NCI-H345 (cell line): ENCODE data around the gene TMEM95.
"Not testable (repeated sequence)": the region's sequence is repeated elsewhere in the genome, so short reads cannot be mapped to it uniquely, and the experiment has no call there.

ENCODE experiments used
- DNase-seq: peaks from one replicate; lab custom pipeline; 2025; lab: John Stamatoyannopoulos, UW

TMEM95 gene

GRCh38 chr17:7346761-7347614, 8.0 kb upstream of the TMEM95 start:
- no peak for DNase-seq

DNA sequence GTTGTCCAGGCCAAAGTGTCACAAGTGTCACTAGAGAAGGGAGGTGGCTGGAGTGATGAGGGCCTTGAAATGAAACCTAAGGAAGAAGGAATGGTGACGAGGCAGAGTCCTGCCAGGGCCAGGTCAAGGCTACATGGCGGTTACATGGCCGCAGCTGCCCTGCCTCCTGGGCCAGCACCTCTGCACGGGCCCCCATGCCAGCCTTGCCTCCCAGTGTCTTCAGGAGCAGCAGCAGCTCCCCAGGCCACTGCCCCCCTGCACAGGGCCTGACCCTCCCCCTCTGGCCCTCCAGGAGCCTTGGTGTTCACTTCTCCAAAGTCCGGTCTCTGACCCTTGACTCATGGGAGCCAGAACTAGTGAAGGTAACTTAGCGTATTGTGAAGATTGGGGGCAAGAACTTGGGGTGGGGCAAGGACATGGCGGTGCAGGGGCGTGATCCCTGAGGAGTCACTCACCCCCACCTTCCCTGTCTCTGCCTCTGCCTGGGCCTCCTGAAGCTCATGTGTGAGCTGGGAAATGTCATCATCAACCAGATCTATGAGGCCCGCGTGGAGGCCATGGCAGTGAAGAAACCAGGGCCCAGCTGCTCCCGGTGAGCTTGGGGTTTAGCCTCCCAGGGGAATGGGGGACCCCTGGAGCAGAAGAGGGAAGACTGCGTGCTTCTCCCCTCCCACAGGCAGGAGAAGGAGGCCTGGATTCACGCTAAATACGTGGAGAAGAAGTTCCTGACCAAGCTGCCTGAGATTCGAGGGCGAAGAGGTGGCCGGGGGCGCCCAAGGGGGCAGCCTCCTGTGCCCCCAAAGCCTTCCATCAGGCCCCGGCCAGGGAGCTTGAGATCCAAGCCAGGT, 7.1 kb upstream of the TMEM95 start:
- no peak for DNase-seq

DNA sequence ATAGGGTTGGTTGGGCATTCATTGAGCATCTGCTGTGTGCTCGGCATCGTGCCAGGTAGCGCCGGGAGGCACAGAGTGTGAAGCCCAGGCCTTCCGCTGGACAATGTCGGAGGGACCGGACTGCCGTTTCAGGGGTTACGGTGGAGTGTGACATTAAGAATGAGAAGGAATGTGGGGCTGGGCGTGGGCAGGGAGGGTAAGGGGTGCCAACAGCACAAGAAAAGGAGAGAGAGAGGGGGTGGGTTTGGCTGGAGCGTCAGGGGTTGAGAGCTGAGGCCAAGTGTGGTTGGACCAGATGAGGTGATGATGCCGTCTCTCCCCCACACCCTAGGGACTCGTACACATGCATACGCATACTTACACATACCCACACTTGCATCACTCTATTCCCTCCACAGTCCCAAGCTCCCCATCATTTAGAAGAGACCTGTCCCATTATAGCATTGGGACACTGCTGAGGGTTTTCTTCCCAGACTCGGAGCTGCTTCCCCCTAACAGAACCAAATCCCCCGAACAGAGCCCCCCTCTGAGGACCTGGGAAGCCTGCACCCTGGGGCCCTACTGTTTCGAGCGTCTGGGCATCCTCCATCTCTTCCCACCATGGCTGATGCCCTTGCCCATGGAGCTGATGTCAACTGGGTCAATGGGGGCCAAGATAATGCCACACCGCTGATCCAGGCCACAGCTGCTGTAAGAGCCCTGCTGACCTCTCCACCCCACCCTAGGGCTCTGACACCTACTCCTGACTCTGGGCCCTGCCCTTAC, 6.3 kb upstream of the TMEM95 start:
- DNase-seq, result no peak

- peak; percentile 51 for DNase-seq
Observed at GRCh38 chr17:7351665-7352502, 3.1 kb upstream of the TMEM95 start, which contains the start of gene KCTD11. Gene KCTD11 (plus strand): TSS chr17:7352162.

DNA sequence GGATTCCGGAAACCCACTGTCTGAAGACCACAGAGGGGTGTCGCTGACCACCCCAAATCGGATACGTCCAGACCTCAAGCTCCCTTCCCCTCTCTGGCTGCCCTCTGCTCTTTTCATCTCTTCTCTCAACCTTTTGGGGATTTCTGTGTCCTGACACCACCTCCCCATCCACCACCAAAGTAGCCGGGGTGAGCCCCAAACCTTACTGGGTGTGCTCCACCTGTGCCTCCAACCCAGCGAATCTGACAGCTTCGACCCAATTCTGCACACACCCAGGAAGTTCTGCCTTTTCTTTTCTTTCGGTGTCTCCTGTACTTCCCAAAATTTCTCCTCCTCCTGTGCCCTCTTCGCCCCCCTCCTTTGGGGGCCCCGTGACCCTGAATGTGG, 2.5 kb upstream of the TMEM95 start:
- DNase-seq, result no peak

DNA sequence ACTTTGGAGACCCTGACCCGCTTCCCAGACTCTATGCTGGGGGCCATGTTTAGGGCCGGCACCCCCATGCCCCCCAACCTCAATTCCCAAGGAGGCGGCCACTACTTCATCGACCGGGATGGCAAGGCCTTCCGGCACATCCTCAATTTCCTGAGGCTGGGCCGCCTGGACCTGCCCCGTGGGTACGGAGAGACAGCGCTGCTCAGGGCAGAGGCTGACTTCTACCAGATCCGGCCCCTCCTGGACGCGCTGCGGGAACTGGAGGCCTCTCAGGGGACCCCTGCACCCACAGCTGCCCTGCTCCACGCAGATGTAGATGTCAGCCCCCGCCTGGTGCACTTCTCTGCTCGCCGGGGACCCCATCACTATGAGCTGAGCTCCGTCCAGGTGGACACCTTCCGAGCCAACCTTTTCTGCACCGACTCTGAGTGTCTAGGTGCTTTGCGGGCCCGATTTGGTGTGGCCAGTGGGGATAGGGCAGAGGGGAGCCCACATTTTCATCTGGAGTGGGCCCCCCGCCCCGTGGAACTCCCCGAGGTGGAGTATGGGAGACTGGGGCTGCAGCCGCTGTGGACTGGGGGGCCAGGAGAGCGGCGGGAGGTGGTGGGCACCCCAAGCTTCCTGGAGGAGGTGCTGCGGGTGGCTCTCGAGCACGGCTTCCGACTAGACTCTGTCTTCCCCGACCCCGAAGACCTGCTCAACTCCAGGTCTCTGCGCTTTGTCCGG, 1.9 kb upstream of the TMEM95 start:
- DNase-seq, result no peak

- DNase-seq, result peak; percentile 20
Observed at GRCh38 chr17:7354262-7354843, 603 bp upstream of the TMEM95 start.

GRCh38 chr17:7355573-7355972, 617 bp downstream of the TMEM95 start:
- no peak for DNase-seq

GRCh38 chr17:7356072-7356549, 1.2 kb downstream of the TMEM95 start:
- peak; percentile 66 for DNase-seq

DNA sequence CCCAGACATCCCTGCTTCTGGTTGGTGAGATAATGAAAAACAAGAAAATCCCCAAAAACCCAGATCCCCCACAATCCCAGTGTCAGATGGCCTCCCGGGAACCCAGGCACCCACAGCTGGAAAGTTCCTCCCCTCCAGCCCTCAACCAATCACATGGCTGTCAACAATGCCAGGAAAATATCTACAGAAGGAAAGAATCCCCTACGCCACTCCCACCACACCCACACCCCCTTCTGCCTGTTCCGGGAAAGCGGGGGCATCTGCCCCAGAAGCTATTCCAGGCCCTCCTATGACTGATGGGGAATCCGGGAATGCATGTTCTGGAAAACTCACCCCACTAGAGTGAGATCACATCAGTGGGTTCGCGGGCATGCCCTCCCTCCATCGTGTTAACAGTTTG, 1.8 kb downstream of the TMEM95 start:
- no peak for DNase-seq

DNA sequence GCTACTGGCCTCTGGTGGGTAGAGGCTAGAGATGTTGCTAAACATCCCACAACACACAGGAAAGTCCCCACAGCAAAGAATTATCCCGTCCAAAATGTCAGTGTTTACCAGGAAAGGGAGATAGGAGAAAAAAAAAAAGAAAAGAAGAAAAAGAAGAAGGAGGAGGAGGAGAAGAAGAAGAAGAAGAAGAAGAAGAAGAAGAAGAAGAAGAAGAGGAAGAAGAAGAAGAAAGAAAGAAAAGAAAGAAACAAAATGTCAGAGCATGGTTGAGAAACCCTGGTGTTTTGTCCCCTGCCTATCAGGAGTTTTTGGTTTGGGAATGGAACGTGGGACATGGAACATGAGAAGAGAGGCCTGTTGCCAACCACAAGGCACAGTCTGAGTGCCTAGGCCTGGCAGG, 2.4 kb downstream of the TMEM95 start:
- DNase-seq, result no peak

DNA sequence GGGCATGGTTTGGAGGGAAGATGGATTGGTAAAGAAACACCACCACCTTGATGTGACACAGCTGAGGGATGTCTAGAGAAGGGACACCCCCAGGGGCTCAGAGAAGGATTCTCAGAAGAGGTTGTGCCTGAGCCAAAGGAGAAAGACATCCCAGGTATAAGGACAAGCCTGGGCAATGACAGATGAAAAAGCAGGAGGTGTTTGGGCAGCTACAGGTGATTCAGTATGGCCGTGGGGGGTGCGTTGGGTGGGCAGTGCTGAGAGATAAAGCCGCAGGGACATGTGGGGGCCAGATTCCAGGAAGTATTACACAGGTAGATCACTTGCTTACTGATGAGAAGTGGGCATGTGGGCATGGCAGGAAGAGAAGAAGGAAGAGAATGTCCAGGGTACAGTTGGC, 7.0 kb downstream of the TMEM95 start:
- DNase-seq, result no peak

DNA sequence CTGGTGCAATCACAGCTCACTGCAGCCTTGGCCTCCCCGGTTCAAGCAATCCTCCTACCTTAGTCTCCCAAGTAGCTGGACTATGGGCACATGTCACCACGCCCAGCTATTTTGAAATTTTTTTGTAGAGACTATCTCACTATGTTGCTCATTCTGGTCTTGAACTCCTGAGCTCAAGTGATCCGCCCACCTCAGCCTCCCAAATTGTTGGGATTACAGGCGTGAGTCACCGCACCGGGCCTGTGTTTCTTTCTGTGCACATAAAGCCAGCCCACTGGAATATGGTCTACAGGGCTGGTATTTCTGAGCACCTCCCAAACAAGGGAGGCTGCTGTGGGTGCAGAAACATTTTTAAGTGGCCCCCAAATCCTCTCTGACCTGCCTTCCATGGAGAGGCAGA, 8.4 kb downstream of the TMEM95 start:
- DNase-seq, result no peak

DNA sequence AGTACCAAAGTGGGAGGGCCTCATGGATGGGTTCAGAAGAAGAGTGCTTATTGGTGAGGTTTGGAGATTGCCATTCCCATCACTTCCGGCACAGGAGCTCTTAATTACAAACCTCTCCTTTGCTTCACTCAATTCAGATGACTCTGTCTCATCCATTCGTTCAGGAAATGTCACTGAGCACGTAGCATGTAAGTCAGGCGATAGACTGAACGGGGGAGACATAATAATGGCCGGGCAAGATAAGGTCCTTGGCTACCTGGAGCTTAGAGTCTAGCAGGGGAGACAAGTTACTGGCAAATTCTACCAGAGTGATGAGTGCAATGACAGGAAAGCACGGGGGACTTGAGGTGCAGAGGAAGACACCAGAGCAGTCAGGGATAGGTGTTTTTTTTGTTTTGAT, 11.0 kb downstream of the TMEM95 start:
- not testable (repeated sequence) for DNase-seq

DNA sequence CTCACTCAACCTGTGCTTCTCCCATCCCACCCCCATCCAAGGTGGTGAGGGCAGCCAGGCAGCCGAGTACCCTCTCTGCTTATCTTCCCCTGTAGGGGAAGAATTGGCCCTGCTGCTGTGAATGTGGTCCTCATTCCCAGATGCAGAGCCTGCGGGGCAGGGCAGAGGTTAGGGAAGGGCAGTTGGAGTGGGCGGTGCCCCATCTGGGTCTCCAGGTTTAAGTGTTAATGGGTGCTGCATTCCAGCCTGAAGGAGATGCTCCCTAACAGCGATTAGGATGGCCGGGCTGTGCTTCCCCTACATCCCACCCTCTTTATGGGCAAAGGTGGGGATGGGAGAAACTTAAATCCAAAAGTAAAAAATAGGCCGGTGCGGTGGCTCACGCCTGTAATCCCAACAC, 12.1 kb downstream of the TMEM95 start:
- no peak for DNase-seq

DNA sequence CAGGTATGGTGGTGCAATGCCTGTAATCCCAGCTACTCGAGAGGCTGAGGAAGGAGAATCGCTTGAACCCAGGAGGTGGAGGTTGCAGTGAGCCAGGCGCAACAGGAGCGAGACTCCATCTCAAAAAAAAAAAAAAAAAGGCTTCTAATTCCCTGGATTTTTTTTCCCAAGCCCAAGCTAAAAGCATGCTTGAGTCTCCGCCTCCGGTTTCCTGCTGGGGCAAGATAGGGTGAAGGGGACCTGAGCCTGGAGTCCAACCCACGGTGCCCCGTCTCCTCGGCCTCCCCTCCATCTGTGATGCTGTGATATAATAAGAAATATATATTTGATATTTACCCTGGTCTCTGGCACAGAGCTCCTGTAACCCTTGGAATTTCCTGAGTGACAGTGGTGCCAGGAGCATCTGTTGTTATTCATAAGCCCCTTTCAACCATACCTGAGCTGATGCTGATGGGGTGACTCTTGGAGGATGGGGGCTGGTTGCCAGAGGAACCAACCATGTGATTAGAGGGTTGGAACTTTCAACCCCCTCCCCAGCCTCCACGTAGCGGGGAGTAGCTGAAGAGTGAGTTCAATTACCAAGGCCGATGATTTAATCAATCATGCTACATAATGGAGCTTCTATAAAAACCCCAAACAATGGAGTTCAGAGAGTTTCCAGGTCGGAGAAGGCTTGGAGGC, 13.1 kb downstream of the TMEM95 start:
- no peak for DNase-seq

GRCh38 chr17:7368599-7368994, 13.6 kb downstream of the TMEM95 start:
- not testable (repeated sequence) for DNase-seq

DNA sequence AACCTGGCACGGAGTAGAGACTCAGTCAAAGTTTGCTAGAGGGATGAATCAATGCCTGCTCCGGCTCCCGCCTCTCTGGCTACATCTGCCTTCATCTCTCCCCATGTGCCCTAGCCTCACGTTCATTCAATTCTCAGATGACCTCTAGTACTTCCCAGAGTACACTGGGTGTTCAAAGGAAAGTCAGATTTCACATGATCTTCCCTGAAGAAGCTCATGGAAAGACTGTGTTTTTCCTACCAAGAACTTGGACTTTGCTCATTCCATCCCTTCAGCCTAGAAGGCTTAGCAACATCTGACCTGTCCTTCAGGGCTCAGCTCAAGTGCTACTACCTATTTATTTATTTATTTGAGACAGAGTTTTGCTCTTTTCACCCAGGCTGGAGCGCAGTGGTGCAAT, 14.9 kb downstream of the TMEM95 start:
- DNase-seq, result no peak

DNA sequence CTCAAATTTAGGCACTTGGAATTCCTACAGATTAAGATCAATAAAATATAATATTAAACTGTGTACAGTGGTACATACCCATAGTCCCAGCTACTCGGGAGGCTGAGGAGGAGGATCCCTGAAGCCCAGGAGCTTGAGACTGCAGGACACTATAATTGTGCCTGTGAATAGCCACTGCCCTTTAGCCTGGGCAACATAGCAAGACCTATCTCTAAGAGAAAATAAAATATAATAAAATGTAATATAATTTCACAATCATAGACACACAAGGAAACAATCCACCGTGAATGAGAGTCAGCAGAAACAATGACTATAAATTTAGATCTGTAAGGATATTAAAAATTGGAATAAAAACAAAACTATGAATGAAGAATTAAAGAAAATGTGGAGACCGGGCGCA, 15.9 kb downstream of the TMEM95 start:
- DNase-seq, result no peak

DNA sequence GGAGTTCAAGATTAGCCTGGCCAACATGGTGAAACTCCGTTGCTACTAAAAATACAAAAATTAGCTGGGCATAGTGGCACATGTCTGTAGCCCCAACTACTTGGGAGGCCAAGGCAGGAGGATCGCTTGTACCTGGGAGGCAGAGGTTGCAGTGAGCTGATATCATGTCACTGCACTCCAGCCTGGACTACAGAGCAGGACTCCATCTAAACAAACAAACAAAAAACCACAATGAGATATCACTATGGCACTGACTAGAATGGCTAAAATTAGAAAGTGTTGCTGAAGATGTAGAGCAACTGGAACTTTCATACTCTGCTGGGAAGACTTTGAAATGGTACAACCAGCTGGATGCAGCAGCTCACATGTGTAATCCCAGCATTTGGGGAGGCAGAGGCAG, 19.4 kb downstream of the TMEM95 start:
- no peak for DNase-seq
